HFFc6 (cell line): ENCODE measurements around the gene PKM. TPM values are rescaled to one million over a fixed set of nuclear protein-coding genes. Genes with fewer than 3 reads are reported as not detected.

Experiments used
- DNase-seq: peaks from one replicate; pipeline ENCODE4 v3.0.0-alpha.2; 2018
- H3K27ac Mint-ChIP-seq: 2 replicates; pipeline ENCODE4 v1.8.0; 2020; ENCODE audit warnings: mild to moderate bottlenecking, mixed read lengths
- H3K27me3 Mint-ChIP-seq: 2 replicates; pipeline ENCODE4 v1.8.0; 2021; ENCODE audit warnings: mild to moderate bottlenecking, moderate library complexity, mixed read lengths; ENCODE audit not compliant: insufficient read depth
- H3K36me3 Mint-ChIP-seq: 2 replicates; pipeline ENCODE4 v1.8.0; 2021; ENCODE audit warnings: low read depth, mixed read lengths
- H3K4me1 Mint-ChIP-seq: 2 replicates; pipeline ENCODE4 v1.8.0; 2020; ENCODE audit warnings: low read depth, mixed read lengths
- H3K4me3 Mint-ChIP-seq: 2 replicates; pipeline ENCODE4 v1.8.0; 2020; ENCODE audit warnings: mild to moderate bottlenecking, moderate library complexity, mixed read lengths
- H3K9me3 Mint-ChIP-seq: 2 replicates; pipeline ENCODE4 v1.8.0; 2020; ENCODE audit warnings: mild to moderate bottlenecking, mixed read lengths
- CTCF ChIP-seq: fragments of 200-600 bp; sonication (generic); IDR thresholded peaks from 2 replicates; pipeline ENCODE4 v1.5.0; 2021; ENCODE audit warnings: antibody characterized with exemption, mild to moderate bottlenecking
- total RNA-seq, 6 experiments: library from RNA; stranded (reverse); fragmentation: NEBNext Ultra II Directional; extraction: Animal tissue kit (Norgen Biotek cat#: 25700); gene quantifications; 2 replicates in 1 of 6; 3 replicates in 5 of 6; pipeline ENCODE4 v1.2.3, GENCODE V29; 2021

Gene PKM
- total RNA-seq, 6 experiments from 2014 or later = 2,533 to 2,832 (median 2,656) TPM

GRCh38 chr15:72176159-72176558 is 54.8 kb downstream of the PKM start:
- no peaks in the 10 kb centered on the region for H3K9me3 Mint-ChIP-seq
- TF ChIP-seq CTCF = no peak
- H3K4me3 Mint-ChIP-seq = no peak overlapping the region
- H3K27ac Mint-ChIP-seq = no peak overlapping the region
- no peaks in the 10 kb centered on the region for H3K4me1 Mint-ChIP-seq
- H3K27me3 Mint-ChIP-seq = peaks cover 47% of the 10 kb centered on the region
- DNase-seq = no peak
- no peaks in the 10 kb centered on the region for H3K36me3 Mint-ChIP-seq

GRCh38 chr15:72175186-72176044 is 55.6 kb downstream of the PKM start:
- Mint-ChIP-seq H3K4me1 (no peaks in the 10 kb centered on the region), H3K4me3 (no peak overlapping the region), H3K9me3 (no peaks in the 10 kb centered on the region), H3K27ac (no peak overlapping the region), H3K36me3 (no peaks in the 10 kb centered on the region), H3K27me3 (peaks cover 49% of the 10 kb centered on the region)
- no peak for DNase-seq
- TF ChIP-seq CTCF = no peak

GRCh38 chr15:72174551-72175165 is 56.3 kb downstream of the PKM start:
- no peak overlapping the region for H3K4me3 Mint-ChIP-seq
- no peaks in the 10 kb centered on the region for H3K4me1 Mint-ChIP-seq
- peaks cover 50% of the 10 kb centered on the region for H3K27me3 Mint-ChIP-seq
- H3K27ac Mint-ChIP-seq = no peak overlapping the region
- H3K9me3 Mint-ChIP-seq = no peaks in the 10 kb centered on the region
- H3K36me3 Mint-ChIP-seq = no peaks in the 10 kb centered on the region
- TF ChIP-seq CTCF = no peak
- DNase-seq = no peak

GRCh38 chr15:72173864-72174550 is 57.0 kb downstream of the PKM start:
- H3K27ac Mint-ChIP-seq = no peak overlapping the region
- no peak overlapping the region for H3K4me3 Mint-ChIP-seq
- H3K36me3 Mint-ChIP-seq = no peaks in the 10 kb centered on the region
- no peaks in the 10 kb centered on the region for H3K9me3 Mint-ChIP-seq
- H3K4me1 Mint-ChIP-seq = no peaks in the 10 kb centered on the region
- no peak for DNase-seq
- TF ChIP-seq CTCF = no peak
- peaks cover 45% of the 10 kb centered on the region for H3K27me3 Mint-ChIP-seq

GRCh38 chr15:72173401-72173800 is 57.6 kb downstream of the PKM start:
- H3K9me3 Mint-ChIP-seq = no peaks in the 10 kb centered on the region
- TF ChIP-seq CTCF = no peak
- DNase-seq = no peak
- peaks cover under 1% of the 10 kb centered on the region; the same call in 1 of the 2 replicates for H3K4me1 Mint-ChIP-seq
- H3K4me3 Mint-ChIP-seq = no peak overlapping the region
- H3K27me3 Mint-ChIP-seq = peaks cover 45% of the 10 kb centered on the region
- no peaks in the 10 kb centered on the region for H3K36me3 Mint-ChIP-seq
- H3K27ac Mint-ChIP-seq = no peak overlapping the region
